ENCODE measurements around the gene MPG. TPM values are rescaled to one million over a fixed set of nuclear protein-coding genes. Genes with fewer than 3 reads are reported as not detected.

Gene MPG
- total RNA-seq, 1 experiment from 2014 or later, result 60.0 TPM

GRCh38 chr16:67884-68789 is 9.9 kb upstream of the MPG start:
- TF ChIP-seq GTF2I (CRISPR knock-in tag; conservative IDR thresholded peaks at IDR 0.05) (no peak), E2F5 (CRISPR knock-in tag; IDR thresholded peaks at IDR 0.05) (no peak), PRRX2 (CRISPR knock-in tag; IDR thresholded peaks at IDR 0.05) (no peak), MXD4 (CRISPR knock-in tag; IDR thresholded peaks at IDR 0.05; ENCODE audit: borderline replicate concordance) (no peak), USF2 (CRISPR knock-in tag; IDR thresholded peaks at IDR 0.05) (no peak), CDX4 (CRISPR knock-in tag; IDR thresholded peaks at IDR 0.05; ENCODE audit: borderline replicate concordance) (no peak), JAZF1 (CRISPR knock-in tag; IDR thresholded peaks at IDR 0.05) (no peak), PRDM15 (CRISPR knock-in tag; IDR thresholded peaks at IDR 0.05) (no peak), ZNF416 (CRISPR knock-in tag; IDR thresholded peaks at IDR 0.05) (no peak), KAT7 (CRISPR knock-in tag; IDR thresholded peaks at IDR 0.05; ENCODE audit: borderline replicate concordance) (no peak), ZNF281 (CRISPR knock-in tag; IDR thresholded peaks at IDR 0.05) (no peak), FOXP4 (CRISPR knock-in tag; IDR thresholded peaks at IDR 0.05) (no peak), CBFB (CRISPR knock-in tag; IDR thresholded peaks at IDR 0.05; ENCODE audit: low read depth) (no peak), CREB1 (CRISPR knock-in tag; IDR thresholded peaks at IDR 0.05) (no peak), NFYB (CRISPR knock-in tag; conservative IDR thresholded peaks at IDR 0.05; ENCODE audit: low read depth) (no peak)
- POLR2A ChIA-PET, result interaction anchor here (1.3 kb wide), 1 partner anchor 15 kb away, joined by 4 read pairs; the partner anchor contains the start of genes POLR3K and SNRNP25
- no peaks in the 10 kb centered on the region for H3K27me3 Mint-ChIP-seq (ENCODE audit: low read depth)
- ATAC-seq (no peak), DNase-seq (ENCODE audit: low spot score) (no peak)
- CTCF ChIA-PET, result interaction anchor here (0.6 to 16.9 kb wide), 10 partner anchors 7 to 178 kb away, joined by 3 to 493 read pairs (median 8); partner anchors contain the start of gene POLR3K
- peak overlapping the region; percentile 87 for H3K27ac Mint-ChIP-seq
- peaks cover 29% of the 10 kb centered on the region for H3K4me1 Mint-ChIP-seq
- H3K4me3 Mint-ChIP-seq, result no peak overlapping the region
- no peaks in the 10 kb centered on the region for H3K9me3 Mint-ChIP-seq
- H3K36me3 Mint-ChIP-seq, result peaks cover 6% of the 10 kb centered on the region

Measured in WTC11 (cell line).